HEK293T (cell line): ENCODE results near the gene RNF220.

Source experiments
- CTCF ChIA-PET: fragments of 350-600 bp; formaldehyde crosslinking; extraction: SDS; loops from one replicate; lab custom pipeline; 2021; ENCODE audit warnings: antibody characterized with exemption, inconsistent platforms; lab: Yijun Ruan, JAX
- POLR2A ChIA-PET: fragments of 350-600 bp; formaldehyde crosslinking; extraction: SDS; loops from one replicate; lab custom pipeline; 2020; ENCODE audit warnings: antibody characterized with exemption, inconsistent platforms; lab: Yijun Ruan, JAX
- DNase-seq: peaks from one replicate; pipeline ENCODE4 v3.0.0; 2012; ENCODE audit warnings: mixed read lengths; ENCODE audit errors: extremely low spot score
- ARNT ChIP-seq: fragments of 450-650 bp; IDR thresholded peaks from 2 replicates; pipeline ENCODE4 v1.6.1; 2017; ENCODE audit warnings: mild to moderate bottlenecking
- BHLHE40 ChIP-seq: fragments of 450-650 bp; IDR thresholded peaks from 2 replicates; pipeline ENCODE4 v1.6.1; 2016; ENCODE audit warnings: mild to moderate bottlenecking, moderate library complexity, borderline replicate concordance
- CTBP1 ChIP-seq: fragments of 450-650 bp; IDR thresholded peaks from 2 replicates; pipeline ENCODE4 v1.6.1; 2016; ENCODE audit warnings: borderline replicate concordance
- ELF4 ChIP-seq: fragments of 450-650 bp; IDR thresholded peaks from 2 replicates; pipeline ENCODE4 v1.6.1; 2017; ENCODE audit warnings: antibody characterized with exemption
- FOXA1 ChIP-seq: fragments of 450-650 bp; IDR thresholded peaks from 2 replicates; pipeline ENCODE4 v1.6.1; 2016; ENCODE audit warnings: mild to moderate bottlenecking
- FOXK2 ChIP-seq: fragments of 450-650 bp; IDR thresholded peaks from 2 replicates; pipeline ENCODE4 v1.6.1; 2016; ENCODE audit warnings: mild to moderate bottlenecking
- FOXM1 ChIP-seq: fragments of 450-650 bp; IDR thresholded peaks from 2 replicates; pipeline ENCODE4 v1.6.1; 2017; ENCODE audit warnings: mild to moderate bottlenecking, borderline replicate concordance
- HDGF ChIP-seq: fragments of 450-650 bp; IDR thresholded peaks from 2 replicates; pipeline ENCODE4 v1.6.1; 2017; ENCODE audit warnings: antibody characterized with exemption, borderline replicate concordance
- L3MBTL2 ChIP-seq: fragments of 450-650 bp; conservative IDR thresholded peaks from 2 replicates; pipeline ENCODE4 v1.6.1; 2016; ENCODE audit warnings: mild to moderate bottlenecking
- LEF1 ChIP-seq: fragments of 450-650 bp; IDR thresholded peaks from 2 replicates; pipeline ENCODE4 v1.6.1; 2017; ENCODE audit warnings: mild to moderate bottlenecking, borderline replicate concordance
- NFRKB ChIP-seq: fragments of 450-650 bp; IDR thresholded peaks from 2 replicates; pipeline ENCODE4 v1.6.1; 2016; ENCODE audit warnings: mild to moderate bottlenecking, moderate library complexity
- SP1 ChIP-seq: fragments of 450-650 bp; IDR thresholded peaks from 2 replicates; pipeline ENCODE4 v1.6.1; 2017
- SUZ12 ChIP-seq: fragments of 450-650 bp; IDR thresholded peaks from 2 replicates; pipeline ENCODE4 v1.6.1; 2016; ENCODE audit warnings: mild to moderate bottlenecking
- TARDBP ChIP-seq: fragments of 450-650 bp; IDR thresholded peaks from 2 replicates; pipeline ENCODE4 v1.6.1; 2016
- ZNF384 ChIP-seq: fragments of 450-650 bp; IDR thresholded peaks from 2 replicates; pipeline ENCODE4 v1.6.1; 2016
- TF ChIP-seq, protein P1 (sequence below): fragments of 450-650 bp; IDR thresholded peaks from 2 replicates; pipeline ENCODE4 v1.6.1; 2016

RNF220 gene

DNA sequence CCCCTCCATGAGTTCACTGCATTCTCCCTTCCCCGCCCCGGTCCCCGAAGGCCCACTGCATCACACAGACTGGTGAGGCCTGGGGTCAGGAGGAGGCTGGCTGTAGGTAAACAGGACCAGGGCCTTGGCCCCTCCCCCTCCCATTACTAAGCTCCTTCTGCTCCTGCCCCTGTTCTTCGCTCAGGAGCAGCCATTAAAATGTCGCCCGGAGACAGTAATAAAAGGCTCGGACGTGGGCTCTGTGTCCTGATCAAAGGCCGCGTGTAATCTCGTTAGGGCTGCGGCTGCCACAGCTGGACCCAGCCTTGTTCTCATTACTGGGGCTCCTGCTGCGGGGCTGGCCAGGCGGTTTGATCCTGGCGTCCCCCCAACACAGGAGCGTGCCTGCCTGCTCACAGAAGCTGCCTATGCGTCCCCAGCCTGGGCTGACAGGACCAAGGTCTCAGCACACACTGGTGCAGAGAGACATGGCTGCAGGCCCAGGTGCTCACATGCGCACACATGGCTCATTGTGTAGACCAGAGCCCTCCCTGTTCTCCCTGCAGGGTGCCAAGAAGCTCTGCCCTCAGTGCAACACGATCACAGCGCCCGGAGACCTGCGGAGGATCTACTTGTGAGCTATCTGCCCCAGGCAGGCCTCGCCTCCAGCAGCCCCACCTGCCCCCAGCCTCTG, 245.2 kb downstream of the RNF220 start:
- no peak for TF ChIP-seq L3MBTL2
- TF ChIP-seq SUZ12 = no peak
- TF ChIP-seq ARNT = no peak
- no peak for TF ChIP-seq FOXA1
- TF ChIP-seq NFRKB = no peak
- no peak for TF ChIP-seq ELF4
- no peak for TF ChIP-seq TARDBP
- no peak for TF ChIP-seq BHLHE40
- no peak for TF ChIP-seq FOXK2
- TF ChIP-seq HDGF = no peak
- no peak for TF ChIP-seq CTBP1
- no peak for TF ChIP-seq SP1
- TF ChIP-seq FOXM1 = no peak
- no peak for TF ChIP-seq LEF1
- TF ChIP-seq, protein P1, sequence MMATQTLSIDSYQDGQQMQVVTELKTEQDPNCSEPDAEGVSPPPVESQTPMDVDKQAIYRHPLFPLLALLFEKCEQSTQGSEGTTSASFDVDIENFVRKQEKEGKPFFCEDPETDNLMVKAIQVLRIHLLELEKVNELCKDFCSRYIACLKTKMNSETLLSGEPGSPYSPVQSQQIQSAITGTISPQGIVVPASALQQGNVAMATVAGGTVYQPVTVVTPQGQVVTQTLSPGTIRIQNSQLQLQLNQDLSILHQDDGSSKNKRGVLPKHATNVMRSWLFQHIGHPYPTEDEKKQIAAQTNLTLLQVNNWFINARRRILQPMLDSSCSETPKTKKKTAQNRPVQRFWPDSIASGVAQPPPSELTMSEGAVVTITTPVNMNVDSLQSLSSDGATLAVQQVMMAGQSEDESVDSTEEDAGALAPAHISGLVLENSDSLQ = no peak
- TF ChIP-seq ZNF384 = no peak
- DNase-seq = no peak
- ChIA-PET POLR2A (interaction anchor here (3.7 to 5.4 kb wide), 3 partner anchors 18 to 40 kb away, joined by 20 to 53 read pairs (median 34); no protein-coding TSS in a partner anchor), CTCF (interaction anchor here (1.1 kb wide), 1 partner anchor 56 kb away, joined by 4 read pairs; no protein-coding TSS in a partner anchor)

DNA sequence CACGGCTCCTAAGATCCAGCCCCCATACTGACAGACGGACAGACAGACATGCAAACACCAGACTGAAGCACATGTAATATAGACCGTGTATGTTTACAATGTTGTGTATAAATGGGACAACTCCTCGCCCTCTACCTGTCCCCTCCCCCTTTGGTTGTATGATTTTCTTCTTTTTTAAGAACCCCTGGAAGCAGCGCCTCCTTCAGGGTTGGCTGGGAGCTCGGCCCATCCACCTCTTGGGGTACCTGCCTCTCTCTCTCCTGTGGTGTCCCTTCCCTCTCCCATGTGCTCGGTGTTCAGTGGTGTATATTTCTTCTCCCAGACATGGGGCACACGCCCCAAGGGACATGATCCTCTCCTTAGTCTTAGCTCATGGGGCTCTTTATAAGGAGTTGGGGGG, 246.0 kb downstream of the RNF220 start:
- POLR2A ChIA-PET = interaction anchor here (1.4 to 3.8 kb wide), 4 partner anchors 16 to 41 kb away, joined by 3 to 34 read pairs (median 14); no protein-coding TSS in a partner anchor
- TF ChIP-seq, protein P1 = no peak
- TF ChIP-seq SP1 = no peak
- TF ChIP-seq ELF4 = no peak
- TF ChIP-seq BHLHE40 = no peak
- TF ChIP-seq TARDBP = no peak
- TF ChIP-seq FOXK2 = no peak
- TF ChIP-seq CTBP1 = no peak
- TF ChIP-seq L3MBTL2 = no peak
- no peak for TF ChIP-seq LEF1
- no peak for TF ChIP-seq NFRKB
- no peak for TF ChIP-seq SUZ12
- CTCF ChIA-PET = interaction anchor here (1.1 to 2.9 kb wide), 8 partner anchors 11 to 79 kb away, joined by 3 to 26 read pairs (median 6); no protein-coding TSS in a partner anchor
- no peak for DNase-seq

DNA sequence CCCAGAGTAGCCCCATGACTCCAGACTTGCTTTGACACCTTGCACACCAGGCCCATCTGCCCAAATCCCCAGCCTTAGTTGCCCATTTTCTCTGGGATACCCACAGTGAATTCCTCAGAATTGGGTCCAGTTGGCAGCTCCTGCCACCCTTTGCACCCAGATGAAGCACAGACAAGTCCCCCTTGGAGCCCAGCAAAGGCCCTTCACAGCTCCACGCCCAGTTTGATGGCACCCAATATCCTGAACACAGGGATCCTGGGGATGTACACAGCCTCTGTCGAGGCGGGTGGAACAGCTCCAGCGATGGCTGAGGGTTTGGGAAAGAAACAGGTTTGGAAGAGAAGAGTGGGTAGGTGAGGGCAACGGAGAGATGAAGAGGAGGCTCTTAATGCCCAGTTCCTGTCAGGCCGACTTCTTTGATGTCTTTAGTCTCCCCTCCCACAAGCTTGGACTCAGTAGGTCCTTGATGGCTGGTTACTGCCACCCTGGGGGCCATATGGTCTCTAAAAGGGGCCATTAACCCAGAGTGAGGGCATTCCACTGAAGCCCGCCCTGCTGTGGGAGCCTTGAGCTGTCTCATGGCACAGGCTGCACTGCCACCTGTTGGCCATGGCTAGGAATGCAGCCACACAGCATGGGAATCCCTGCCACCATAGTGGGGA, 247.5 kb downstream of the RNF220 start:
- ChIA-PET CTCF (interaction anchor here (0.5 to 2.9 kb wide), 34 partner anchors 10 to 659 kb away, joined by 3 to 26 read pairs (median 3); partner anchors contain the start of genes ARMH1 and TMEM53), POLR2A (interaction anchor here (0.8 to 3.8 kb wide), 11 partner anchors 10 to 297 kb away, joined by 3 to 34 read pairs (median 5); partner anchors contain the start of genes ARMH1 and TMEM53)
- TF ChIP-seq CTBP1 (no peak), ARNT (no peak), LEF1 (no peak), NFRKB (no peak), TARDBP (no peak), BHLHE40 (no peak)
- DNase-seq = peak; percentile 86

DNA sequence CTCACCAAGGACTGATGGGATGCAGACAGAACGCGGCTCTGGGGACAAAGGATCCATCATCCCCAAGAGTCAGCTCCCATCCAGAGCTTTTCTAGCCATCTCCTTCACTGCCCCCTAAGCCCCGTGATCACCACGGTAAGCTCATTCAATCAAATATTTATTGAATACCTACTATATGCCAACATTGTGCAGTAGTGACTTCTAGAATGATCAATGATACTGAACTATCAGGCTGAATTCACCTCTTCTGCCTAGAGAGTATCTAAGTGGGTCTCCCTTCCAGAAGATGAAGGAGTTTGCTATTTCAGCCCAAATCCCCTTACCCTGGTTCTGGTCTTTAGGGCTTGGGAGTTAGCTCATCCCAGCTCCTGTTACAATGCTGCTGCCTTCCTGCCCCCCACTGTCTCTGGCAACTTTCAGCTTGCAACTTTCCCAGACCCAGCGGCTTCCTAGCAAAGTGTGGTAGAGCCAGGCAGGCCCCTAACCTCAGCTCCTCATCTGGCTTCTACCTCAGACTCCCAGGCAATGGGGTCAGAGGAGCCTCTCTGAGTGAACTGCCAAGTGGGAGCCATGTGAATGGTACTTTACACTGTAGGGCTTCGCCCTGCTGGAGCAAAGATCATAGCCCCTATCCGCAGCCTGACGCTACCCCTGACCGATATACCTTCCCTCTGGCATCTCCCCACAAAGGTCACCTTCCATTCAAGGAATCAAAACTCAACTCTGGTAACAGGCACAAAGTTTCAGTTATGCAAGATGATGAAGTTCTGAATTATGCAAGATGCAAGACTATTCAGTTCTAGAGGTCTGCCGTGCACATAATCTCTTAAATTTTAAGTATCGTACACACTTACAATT, 248.3 kb downstream of the RNF220 start:
- TF ChIP-seq ELF4 (no peak), ZNF384 (no peak), CTBP1 (no peak), LEF1 (no peak), BHLHE40 (no peak), HDGF (no peak), SP1 (no peak), L3MBTL2 (no peak), FOXK2 (no peak), ARNT (no peak), FOXM1 (no peak), FOXA1 (no peak), NFRKB (no peak), SUZ12 (no peak), TARDBP (no peak)
- TF ChIP-seq, protein P1 = no peak
- no peak for DNase-seq
- POLR2A ChIA-PET = interaction anchor here (0.8 to 3.8 kb wide), 9 partner anchors 11 to 69 kb away, joined by 3 to 34 read pairs (median 8); partner anchors contain the start of genes ARMH1 and TMEM53
- CTCF ChIA-PET = interaction anchor here (0.6 to 2.9 kb wide), 28 partner anchors 11 to 550 kb away, joined by 3 to 26 read pairs (median 3); partner anchors contain the start of genes ARMH1 and TMEM53
